AG09309 (cell line): ENCODE measurements around the gene ATP5MC2.
"Not testable (repeated sequence)": the region's sequence is repeated elsewhere in the genome, so short reads cannot be mapped to it uniquely, and the experiment has no call there.

ENCODE experiments used
- DNase-seq: peaks from one replicate; pipeline ENCODE4 v3.0.0-alpha.2; 2010; ENCODE audit warnings: low read depth
- H3K4me3 ChIP-seq: 2 replicates; pipeline ENCODE4 v1.5.1; 2011; ENCODE audit warnings: mild to moderate bottlenecking, low read depth, low read length, moderate library complexity; ENCODE audit not compliant: control insufficient read depth
- CTCF ChIP-seq: IDR thresholded peaks from 2 replicates; pipeline ENCODE4 v1.5.1; 2011; ENCODE audit warnings: mild to moderate bottlenecking, low read depth, low read length, inconsistent platforms; ENCODE audit not compliant: insufficient read depth, control insufficient read depth; ENCODE audit errors: missing control alignments

The ATP5MC2 gene

GRCh38 chr12:53644133-53644532, 31.8 kb downstream of the ATP5MC2 start:
- TF ChIP-seq CTCF = no peak
- DNase-seq = no peak

DNA sequence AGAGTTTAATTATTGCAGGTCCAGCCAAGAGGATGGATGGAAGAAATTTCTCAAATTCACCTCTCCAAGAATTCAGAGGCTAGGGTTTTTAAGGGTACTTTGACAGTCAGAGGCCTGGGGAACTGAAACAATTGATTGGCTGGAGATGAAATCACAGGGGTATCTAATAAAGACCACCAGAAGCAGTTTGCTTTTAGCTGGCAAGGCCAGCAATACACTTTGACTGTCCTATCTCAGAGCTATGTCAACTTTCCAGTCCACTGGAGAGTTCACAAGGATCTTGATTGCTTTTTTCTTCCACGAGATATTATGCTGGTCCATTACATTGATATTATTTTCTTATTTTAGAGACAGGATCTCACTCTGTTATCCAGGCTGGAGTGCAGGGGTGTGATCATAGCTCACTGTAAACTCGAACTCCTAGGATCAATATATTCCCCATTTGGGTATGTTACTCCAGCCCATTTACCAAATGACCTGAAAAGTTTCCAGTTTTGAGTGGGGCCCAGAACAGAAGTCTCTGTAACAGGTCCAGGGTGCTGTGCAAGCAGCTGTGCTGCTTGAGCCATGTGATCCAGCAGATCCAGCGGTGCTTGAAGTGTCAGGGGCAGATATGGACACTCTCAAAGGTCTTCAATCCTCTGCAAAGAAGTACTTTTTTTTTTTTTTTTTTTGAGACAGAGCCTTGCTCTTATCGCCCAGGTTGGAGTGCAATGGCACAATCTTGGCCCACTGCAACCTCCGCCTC, 32.5 kb downstream of the ATP5MC2 start:
- no peak for TF ChIP-seq CTCF
- DNase-seq = no peak
- H3K4me3 ChIP-seq = no peak overlapping the region

More at GRCh38 chr12:53644133-53644532, 31.8 kb downstream of the ATP5MC2 start:
- no peak overlapping the region for H3K4me3 ChIP-seq

DNA sequence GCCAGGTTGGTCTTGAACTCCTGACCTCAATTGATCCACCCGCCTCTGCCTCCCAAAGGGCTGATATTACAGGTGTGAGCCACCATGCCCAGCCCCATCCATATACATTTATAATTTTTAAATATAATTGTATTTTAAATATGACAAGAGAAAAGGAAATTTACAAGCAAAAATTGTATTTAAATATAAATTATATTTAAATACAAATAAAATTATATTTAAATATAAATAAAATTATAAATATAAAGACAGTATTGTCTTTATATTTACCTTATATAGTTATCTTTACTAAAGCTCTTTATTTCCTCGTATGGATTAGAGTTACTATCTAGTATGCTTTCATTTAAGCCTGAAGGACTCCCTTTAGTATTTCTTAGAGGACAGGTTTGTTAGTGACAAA, 37.8 kb downstream of the ATP5MC2 start:
- TF ChIP-seq CTCF = no peak
- no peak for DNase-seq

GRCh38 chr12:53636641-53637040, 39.2 kb downstream of the ATP5MC2 start:
- H3K4me3 ChIP-seq = no peak overlapping the region
- no peak for TF ChIP-seq CTCF
- no peak for DNase-seq

More for the DNA sequence above, 37.8 kb downstream of the ATP5MC2 start:
- H3K4me3 ChIP-seq = no peak overlapping the region

DNA sequence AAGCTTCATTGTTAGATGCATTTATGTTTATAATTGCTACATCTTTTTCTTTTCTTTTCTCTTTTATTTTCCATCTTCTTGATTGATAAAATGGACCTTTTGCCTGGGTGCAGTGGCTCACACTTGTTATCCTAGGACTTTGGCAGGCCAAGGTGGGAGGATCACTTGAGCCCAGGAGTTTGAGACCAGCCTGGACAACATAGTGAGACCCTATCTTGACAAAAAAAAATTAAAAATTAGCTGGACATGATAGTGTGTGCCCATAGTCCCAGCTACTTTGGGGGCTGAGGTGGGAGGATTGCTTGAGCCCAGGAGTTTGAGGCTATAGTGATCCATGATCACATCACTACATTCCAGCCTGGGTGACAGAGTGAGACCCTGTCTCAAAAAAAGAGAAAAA, 40.2 kb downstream of the ATP5MC2 start:
- not testable (repeated sequence) for DNase-seq, H3K4me3 ChIP-seq

DNA sequence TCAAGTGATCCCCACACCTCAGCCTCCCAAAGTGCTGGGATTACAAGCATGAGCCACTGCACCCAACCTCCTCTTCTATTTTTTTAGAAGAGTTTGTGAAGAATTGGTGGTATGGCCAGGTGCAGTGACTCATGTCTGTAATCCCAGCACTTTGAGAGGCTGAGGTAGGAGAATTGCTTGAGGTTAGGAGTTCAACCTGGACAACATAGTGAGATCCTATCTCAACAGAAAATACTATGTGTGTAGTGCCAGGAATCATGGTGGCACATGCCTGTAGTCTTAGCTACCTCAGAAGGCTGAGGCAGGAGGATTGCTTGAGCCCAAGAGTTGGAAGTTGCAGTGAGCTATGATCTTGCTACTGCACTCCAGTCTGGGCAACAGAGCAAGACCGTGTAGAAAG, 44.2 kb downstream of the ATP5MC2 start:
- H3K4me3 ChIP-seq = no peak overlapping the region
- no peak for DNase-seq
- TF ChIP-seq CTCF = no peak

DNA sequence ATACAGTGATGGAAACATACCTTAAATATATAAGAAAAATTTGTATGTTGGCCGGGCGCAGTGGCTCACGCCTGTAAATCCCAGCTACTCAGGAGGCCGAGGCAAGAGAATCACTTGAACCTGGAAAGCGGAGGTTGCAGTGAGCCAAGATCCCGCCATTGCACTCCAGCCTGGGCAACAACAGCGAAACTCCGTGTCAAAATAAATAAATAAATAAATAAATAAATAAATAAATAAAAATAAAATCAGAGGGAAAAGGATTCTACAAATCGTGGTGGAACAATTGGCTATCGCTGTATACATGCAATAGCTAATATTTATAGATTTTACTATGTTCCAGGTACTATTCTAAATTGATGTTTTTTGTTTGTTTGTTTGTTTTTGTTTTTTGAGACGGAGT, 48.0 kb downstream of the ATP5MC2 start:
- TF ChIP-seq CTCF = no peak
- DNase-seq = no peak
- no peak overlapping the region for H3K4me3 ChIP-seq
